GM19099 (cell line): ENCODE results near the gene SLMAP.

Experiments
- POLR2A ChIP-seq: IDR thresholded peaks from 3 replicates; pipeline ENCODE4 v1.6.1; 2011; ENCODE audit warnings: low read depth; ENCODE audit not compliant: insufficient read length; ENCODE audit errors: extremely low read depth

SLMAP gene

GRCh38 chr3:57918123-57918837 lies 162.2 kb downstream of the SLMAP start:
- TF ChIP-seq POLR2A: no peak

GRCh38 chr3:57919987-57920386 lies 163.9 kb downstream of the SLMAP start:
- TF ChIP-seq POLR2A: no peak

GRCh38 chr3:57923101-57923500 lies 167.0 kb downstream of the SLMAP start:
- no peak for TF ChIP-seq POLR2A

GRCh38 chr3:57923752-57924151 lies 167.6 kb downstream of the SLMAP start:
- no peak for TF ChIP-seq POLR2A

- TF ChIP-seq POLR2A: no peak
These were observed 171.1 kb downstream of the SLMAP start for GRCh38 chr3:57927166-57927565.

GRCh38 chr3:57927916-57928315 lies 171.8 kb downstream of the SLMAP start:
- TF ChIP-seq POLR2A: no peak

GRCh38 chr3:57928511-57928910 lies 172.4 kb downstream of the SLMAP start:
- no peak for TF ChIP-seq POLR2A

- no peak for TF ChIP-seq POLR2A
These were observed 173.9 kb downstream of the SLMAP start for GRCh38 chr3:57929988-57930387.

GRCh38 chr3:57933602-57934001 lies 177.5 kb downstream of the SLMAP start:
- no peak for TF ChIP-seq POLR2A

GRCh38 chr3:57934373-57934772 lies 178.3 kb downstream of the SLMAP start:
- no peak for TF ChIP-seq POLR2A

GRCh38 chr3:57935539-57935938 lies 179.4 kb downstream of the SLMAP start:
- no peak for TF ChIP-seq POLR2A

GRCh38 chr3:57937092-57937491 lies 181.0 kb downstream of the SLMAP start:
- no peak for TF ChIP-seq POLR2A

GRCh38 chr3:57939775-57940174 lies 183.7 kb downstream of the SLMAP start:
- no peak for TF ChIP-seq POLR2A

- no peak for TF ChIP-seq POLR2A
These were observed 186.3 kb downstream of the SLMAP start for GRCh38 chr3:57942388-57942787.

GRCh38 chr3:57942872-57943283 lies 186.8 kb downstream of the SLMAP start:
- no peak for TF ChIP-seq POLR2A

- no peak for TF ChIP-seq POLR2A
These were observed 187.7 kb downstream of the SLMAP start for GRCh38 chr3:57943525-57944495.
